GM12892 (cell line): Measurements from ENCODE around the gene OR8I2.
"Not testable (repeated sequence)": the region's sequence is repeated elsewhere in the genome, so short reads cannot be mapped to it uniquely, and the experiment has no call there.

Source experiments
- POLR2A ChIP-seq: IDR thresholded peaks from 2 replicates; pipeline ENCODE4 v1.6.1; 2011; ENCODE audit warnings: low read depth, low read length, control low read depth
- POLR2AphosphoS5 ChIP-seq: IDR thresholded peaks from 2 replicates; pipeline ENCODE4 v1.6.1; 2011; ENCODE audit warnings: low read depth, low read length, control low read depth

DNA sequence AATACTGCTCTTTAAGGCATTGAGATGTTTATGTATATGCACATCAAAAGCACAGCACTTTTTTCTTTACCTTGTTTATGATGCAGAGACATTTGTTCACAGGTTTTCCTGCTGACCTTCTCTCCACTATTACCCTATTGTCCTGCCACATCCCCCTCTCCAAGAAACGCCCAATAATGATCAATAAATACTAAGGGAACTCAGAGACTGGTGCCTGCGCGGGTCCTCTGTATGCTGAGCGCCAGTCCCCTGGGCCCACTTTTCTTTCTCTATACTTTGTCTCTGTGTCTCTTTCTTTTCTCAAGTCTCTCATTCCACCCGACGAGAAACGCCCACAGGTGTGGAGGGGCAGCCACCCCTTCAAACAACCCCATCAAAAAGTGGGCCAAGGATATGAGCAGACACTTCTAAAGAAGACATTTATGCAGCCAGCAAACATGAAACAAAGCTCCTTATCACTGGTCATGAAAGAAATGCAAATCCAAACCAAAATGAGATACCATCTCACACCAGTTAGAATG lies 34.8 kb upstream of the OR8I2 start:
- not testable (repeated sequence) for TF ChIP-seq POLR2A, POLR2AphosphoS5
